Smooth muscle cell of the coronary artery (primary cell): Measurements from ENCODE around the gene SCRG1. TPM values are rescaled to one million over a fixed set of nuclear protein-coding genes. Genes with fewer than 3 reads are reported as not detected.

Source experiments
- total RNA-seq: library from RNA; depleted of rRNA; stranded (reverse); fragments of >200 nt; gene quantifications from 2 replicates; pipeline ENCODE4 v1.2.3, GENCODE V29; 2014; ENCODE audit warnings: low replicate concordance

Gene SCRG1
- 0.23 and 0.35 TPM in 2 replicates for total RNA-seq

DNA sequence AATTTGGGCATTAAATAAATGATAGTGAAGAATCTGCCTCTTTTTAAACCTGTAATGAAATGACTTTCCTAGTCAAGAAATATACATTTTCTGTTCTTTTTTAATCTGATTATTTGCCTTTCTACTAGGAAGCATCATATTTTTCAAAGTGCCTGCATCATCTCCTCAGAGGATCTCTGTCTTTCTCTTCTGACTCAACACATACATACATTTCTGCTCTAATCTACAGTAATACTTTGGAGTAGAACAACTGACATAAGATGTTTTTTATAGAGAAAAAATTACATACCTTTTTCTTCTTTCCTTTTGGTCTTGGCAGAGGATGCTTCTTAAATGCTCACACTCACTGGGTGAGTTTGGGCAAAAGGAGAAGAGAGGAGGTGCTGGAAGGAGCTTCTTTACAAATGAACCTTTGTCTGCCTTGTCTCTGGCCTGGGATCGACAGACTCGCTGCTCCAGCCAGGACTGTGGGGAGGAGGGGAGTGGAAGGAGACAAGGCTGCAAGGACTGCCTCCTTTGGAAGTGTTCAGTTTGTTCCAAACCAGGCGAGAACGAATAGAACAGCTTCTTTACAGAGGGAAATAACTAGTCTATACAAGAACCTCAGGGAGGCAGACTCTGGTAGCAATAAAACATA is at the start of gene SCRG1:
Gene SCRG1 (minus strand): TSS at position 338 of the 637 bp plus-strand sequence. CDS start 7,702 bp downstream, outside the sequence.

GRCh38 chr4:173370477-173371291 is 28.2 kb downstream of the SCRG1 start, which contains the start of gene SAP30:
TSS of gene SAP30 (plus strand) at chr4:173370954. CDS start at chr4:173371183, 229 bp downstream.

Other genes starting within 250 kb of the SCRG1 start
- gene GALNT7, start 230.3 kb downstream of the SCRG1 start, total RNA-seq, result 9.8 and 35.3 TPM in 2 replicates
- gene HMGB2, start 64.8 kb downstream of the SCRG1 start, total RNA-seq, result 35.6 and 48.3 TPM in 2 replicates
- gene SAP30, start 28.2 kb downstream of the SCRG1 start, total RNA-seq, result 12.8 and 30.5 TPM in 2 replicates
- gene HAND2, start 131.1 kb upstream of the SCRG1 start, total RNA-seq, result 9.1 and 12.6 TPM in 2 replicates